SKM-1 (cell line): ENCODE results near the gene CDC42BPB.

ENCODE experiments used
- DNase-seq: peaks from one replicate; lab custom pipeline; 2025; ENCODE audit not compliant: unreplicated experiment; lab: John Stamatoyannopoulos, UW

Gene CDC42BPB

DNA sequence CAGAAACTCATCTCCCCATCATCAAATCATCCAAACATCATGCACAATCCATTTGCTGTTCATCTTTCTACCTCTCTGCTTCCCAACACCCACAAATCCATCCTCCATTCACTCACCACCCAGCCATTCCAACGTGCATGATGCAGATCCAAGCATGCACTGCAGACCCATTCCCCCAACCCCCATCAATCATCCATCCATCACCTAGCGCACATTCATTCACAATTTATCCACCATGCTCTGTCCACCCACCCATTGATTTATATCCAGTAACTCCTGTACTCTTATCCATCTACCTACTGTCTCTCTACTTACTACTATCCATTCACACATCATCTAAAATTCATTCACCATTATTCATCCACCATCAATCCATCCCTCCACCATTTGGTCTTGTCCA is 138.9 kb downstream of the CDC42BPB start:
- no peak for DNase-seq

DNA sequence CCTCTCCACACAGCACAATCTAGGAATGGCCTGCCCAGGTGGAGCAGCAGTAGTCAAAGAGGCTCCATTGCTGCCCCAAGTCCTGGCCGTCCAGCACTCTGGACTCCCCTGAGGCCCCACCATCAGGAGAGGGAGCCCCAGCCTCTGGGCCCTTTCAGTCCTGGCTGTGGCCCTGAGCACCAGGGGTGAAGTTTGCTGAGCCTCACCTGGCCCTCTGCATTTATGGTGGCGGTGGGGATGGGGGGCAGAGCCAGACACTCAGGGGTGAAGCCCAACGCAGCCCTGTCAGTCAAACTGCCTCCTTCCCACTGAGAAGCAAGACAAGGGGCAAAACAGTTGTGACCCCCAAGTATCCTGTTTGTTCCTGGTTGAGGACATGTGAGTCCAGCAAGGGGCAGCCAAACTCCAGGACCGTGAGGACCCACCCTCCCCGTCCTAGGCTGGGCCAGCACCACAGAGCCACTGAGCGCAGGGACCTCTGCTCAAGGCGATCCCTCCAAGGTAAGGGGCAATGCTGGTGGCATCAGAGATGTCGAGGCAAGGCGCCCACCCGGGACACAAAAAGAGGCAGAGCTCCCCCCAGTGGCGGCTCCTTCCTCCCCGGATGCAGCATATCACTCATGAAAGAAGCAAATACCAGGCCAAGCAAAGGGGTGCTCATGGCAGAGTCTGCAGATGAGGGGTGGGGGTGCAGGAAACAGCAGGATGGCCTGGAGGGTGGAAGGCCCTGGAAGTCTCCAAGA is 139.7 kb downstream of the CDC42BPB start:
- no peak for DNase-seq

DNA sequence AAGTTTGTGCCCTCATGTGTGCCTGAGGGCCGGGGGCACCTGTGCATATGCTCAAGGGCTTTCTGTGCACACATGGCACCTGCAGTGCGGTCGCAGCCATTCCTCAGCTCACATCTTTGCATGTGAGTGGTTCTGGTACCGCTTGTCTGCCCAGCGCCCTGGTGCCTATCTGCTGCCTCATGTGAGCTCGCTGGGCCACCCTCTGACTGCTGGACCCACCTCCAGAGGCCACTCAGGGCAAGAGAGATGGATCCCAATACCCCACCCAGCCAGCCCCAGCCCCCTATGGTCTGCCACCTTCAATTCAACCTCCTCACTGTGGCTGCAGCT is 140.3 kb downstream of the CDC42BPB start:
- no peak for DNase-seq

DNA sequence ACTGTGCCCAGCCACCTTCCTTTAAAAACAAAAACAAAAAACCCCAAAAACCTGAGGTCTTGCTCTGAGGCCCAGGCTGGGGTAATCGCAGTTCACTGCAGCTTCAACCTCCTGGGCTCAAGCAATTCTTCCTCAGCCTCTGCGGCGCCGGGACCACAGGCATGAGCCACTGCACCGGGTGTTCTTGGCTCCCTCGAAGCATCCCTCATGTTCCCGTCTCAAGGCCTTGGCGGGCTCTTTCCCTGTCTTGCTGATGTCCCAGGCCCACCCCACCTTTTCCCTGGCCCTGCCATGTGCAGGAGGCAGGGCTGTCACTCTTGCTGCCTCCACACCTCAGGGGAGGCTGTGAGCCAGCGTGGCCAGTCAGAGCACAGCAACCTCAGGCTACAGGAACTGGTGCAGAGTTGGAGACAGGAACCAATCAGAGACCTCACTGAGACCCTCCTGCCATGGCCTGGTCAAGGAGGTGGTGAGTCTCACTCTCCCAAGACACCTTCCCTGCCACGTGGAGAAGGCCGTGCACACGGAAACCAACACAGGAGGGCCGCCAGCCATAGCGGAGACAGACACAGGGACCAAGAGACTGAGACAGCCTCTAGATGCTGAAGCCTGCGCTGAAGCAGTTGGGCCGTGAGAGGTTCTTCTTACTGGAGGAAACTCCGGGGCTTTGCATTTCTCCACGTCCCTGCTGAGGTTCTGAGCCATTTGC is 140.8 kb downstream of the CDC42BPB start:
- DNase-seq = no peak

DNA sequence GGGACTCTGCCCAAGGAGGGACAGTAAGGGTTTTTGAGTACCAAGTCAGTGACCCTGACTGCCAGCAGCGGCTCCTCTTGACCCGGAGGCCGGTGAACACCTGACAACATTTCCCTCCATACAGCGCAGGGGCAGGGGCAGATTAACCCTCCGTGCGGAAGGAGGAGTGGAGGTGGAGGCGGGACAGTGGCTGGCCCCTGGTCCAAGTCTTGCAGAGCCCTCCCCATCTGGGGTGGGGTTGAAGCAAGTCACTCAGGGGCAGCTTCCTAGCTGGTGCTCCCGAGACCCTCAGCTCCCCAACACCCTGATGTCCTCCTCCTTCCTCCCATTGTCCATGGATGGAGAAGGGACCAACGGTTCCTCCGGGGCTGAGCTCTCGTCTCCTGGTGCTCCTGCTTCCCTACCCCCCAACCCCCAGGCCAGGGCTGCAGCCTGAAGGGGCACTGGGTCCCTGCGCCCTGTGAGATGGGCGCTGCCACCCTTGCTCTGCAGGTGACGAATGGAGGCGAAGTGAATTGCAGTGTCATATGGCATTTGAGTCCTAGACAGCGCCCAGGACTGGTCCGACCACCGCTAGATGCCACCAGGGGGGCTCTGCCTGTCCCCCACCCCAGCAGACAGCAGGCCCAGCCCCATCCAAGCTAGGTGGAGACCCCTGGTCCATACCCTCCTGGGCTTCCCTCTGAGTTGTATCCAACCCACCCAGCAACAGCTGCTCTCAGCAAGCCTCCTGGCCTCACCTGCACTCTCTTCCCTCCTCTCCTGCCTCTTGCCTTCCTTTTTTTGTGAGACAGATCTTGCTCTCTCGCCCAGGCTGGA is 141.8 kb downstream of the CDC42BPB start:
- DNase-seq = no peak

DNA sequence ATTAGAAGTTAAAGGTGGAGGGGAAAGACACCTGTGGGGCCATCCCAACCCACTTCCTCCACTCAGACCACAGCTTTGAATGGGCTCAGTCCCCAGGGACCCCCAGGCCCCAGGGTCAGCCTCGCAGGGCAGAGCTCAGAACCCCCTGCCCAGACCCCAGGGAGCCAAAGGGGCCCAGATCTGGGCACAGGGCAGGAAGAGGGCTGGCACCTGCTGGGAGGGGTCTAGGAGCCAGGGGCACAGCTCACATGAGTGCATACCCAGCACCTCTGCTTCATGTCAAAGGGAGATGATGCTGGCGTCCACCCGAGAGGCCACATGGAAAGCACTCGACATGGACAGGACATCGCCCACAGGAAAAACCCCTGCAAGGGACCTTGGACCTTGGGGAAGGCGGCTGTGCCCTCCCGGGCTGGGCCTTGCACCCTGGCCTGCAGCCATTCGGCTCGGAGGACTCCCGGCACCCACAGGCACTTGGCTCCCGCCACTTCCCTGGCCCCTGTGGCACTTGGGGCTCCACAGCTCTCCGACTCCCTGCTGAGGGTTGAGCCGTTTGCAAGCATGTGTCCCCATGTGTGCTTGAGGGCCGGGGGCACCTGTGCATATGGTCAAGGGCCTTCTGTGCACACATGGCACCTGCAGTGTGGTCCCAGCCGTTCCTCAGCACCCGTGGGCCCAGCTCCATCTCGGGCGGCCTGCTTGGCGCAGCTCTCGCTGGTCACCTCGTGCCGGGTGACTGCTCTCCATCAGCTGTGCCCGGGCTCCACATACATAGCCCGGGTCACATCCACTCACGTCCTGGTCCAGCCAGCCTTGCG is 142.7 kb downstream of the CDC42BPB start:
- DNase-seq = no peak

DNA sequence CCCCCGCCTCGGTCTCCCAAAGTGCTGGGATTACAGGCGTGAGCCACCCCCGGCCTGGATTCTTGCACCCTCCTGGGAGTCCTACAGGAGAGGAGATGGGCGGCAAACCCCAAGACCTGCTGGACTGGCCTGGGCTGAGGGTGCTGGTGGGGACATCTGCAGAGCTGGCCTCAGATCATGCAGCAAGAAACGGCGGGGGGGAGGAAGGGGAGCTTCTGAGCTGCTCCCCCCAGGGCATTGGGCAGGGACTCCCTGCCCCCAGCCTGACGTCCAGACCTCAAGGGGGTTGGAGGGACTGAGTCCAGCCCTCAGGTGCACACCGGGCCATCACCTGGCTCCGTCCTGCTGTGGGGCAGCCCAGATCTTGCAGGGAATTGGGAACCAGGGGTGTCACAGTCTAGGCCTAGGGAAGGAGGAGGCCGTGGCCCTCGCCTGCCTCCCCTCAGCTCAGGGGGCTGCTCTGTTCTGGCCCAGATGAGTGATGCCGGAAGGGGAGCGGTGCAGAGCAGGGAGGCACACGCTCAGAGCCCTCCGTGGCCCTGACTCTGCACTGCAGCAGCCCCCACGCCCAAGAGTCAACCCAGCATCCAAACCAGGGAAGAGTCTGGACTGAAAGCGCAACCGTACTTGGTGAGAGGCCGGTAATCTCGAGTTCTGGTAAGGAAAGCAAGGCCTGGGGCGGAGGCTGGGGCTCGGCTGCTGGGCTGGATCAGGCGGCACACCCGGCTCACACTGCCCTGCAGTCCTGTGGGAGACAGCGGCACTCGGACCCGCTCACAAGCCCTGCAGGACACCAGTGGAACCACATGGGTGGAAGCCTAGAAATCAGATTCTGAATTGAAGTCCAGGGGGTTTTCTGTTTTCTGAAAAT is 143.8 kb downstream of the CDC42BPB start:
- no peak for DNase-seq

DNA sequence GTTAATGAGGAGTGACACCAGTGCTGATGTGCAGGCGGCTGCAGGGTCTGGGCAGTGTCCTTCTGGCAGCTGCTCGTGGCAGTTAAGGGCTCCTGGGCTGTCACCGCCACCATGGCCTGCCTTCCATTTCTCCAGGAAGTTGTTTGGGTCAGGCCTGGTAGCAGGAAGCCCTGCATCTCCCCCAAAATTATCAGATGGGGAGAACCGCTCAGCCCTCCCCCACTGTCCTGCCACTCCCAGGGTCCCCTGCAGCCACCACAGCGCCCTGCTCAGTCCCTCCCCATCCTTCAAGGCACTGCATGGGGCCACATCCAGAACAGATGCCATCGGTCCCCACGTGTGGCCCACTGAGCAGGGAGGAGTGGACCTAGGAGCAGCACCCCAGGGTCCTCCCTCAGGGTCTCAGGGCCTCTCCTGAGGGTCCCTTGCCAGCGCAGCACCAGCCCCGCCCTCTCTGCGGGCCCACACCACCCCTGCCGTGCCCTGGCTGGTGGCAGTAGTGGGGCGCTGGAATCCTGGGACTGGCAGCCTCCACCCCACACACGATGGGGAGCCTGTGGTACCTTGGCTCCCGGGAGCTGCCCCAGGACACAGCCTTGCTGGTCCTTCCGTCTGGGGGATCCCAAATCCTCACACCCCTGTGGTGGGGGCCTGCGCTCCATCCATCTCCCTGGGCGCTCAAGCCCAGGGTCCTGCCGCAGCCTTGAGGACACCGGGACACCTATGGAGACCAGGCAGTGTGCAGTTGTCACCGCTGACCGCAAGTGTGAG is 145.2 kb downstream of the CDC42BPB start:
- DNase-seq = no peak

DNA sequence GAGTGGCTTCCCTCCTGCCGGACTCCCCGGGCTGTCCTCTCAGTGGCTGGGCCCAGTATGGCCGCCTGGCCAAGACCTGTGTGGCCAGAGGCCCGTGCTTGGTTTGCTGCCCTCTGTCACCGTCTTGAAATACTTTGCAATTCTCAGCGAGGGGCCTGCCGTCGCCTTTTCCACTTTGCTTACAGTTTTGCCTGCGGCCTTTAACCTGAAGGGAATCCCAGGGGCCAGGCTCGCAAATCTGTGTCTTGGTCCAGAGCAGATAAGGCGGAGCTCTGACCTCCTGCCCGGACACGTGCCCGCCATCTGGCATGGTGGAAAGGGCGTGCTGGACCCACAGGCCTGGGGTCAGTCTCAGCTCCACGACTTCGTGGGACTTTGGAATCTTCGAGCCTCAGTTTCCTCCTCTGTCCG is 145.8 kb downstream of the CDC42BPB start:
- no peak for DNase-seq

DNA sequence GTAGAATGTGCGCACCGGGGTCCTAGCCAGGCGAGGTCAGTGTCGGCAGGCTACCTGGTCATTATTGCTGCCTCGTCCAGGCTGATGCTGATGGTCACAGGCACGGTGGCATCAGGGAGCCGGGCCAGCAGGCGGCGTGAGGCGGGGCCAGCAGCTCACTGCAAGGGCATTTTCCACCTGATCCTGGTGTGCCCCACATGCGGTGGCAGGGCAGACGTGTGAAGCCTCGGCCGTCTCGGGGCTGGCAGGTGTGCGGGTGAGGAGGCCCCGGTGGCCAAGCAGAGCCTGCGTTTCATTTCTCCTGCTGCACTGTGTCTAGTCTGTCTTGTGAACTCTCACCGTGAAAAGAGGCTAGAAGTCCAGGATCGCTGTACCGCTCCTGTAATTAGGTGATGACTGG is 146.9 kb downstream of the CDC42BPB start:
- DNase-seq = no peak

DNA sequence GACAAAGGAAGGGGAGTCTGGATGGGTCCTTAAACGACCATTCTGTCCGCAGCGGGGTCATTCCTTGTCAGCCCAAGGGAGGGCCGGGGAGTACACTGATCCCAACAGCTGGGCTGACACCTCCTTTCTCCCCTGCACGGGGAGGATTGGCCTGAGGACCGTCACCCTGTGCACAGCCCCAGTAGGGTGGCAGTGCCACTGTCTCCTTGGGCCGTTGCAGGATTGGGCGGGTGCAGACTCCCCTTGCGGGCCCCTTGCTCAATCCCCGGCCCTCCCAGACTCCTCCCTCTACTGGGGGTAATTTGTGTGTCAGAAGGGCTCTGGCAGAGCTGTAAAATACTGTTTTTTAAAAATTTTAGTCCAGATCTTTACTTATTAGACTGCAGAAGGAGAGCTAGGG is 147.4 kb downstream of the CDC42BPB start:
- no peak for DNase-seq

DNA sequence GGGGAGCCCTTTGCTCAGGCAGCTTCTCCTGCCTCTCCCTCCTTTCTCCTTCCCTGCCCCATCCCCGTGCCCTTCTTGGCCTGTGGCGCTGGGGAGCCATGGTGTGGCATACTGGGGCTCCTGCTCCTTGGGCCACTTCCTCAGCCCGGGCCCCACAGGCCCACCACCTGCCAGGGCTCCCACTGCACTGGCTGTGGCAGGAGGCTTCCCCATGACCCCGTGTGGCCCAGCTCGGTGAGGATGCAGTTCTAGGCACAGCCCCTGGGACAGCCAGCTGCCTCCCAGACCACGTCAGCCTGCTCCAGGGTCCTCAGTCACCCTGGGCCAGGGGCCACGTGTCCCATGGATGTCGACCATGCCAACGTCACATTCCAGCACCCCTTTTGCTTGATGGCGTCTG is 147.9 kb downstream of the CDC42BPB start:
- DNase-seq = no peak

DNA sequence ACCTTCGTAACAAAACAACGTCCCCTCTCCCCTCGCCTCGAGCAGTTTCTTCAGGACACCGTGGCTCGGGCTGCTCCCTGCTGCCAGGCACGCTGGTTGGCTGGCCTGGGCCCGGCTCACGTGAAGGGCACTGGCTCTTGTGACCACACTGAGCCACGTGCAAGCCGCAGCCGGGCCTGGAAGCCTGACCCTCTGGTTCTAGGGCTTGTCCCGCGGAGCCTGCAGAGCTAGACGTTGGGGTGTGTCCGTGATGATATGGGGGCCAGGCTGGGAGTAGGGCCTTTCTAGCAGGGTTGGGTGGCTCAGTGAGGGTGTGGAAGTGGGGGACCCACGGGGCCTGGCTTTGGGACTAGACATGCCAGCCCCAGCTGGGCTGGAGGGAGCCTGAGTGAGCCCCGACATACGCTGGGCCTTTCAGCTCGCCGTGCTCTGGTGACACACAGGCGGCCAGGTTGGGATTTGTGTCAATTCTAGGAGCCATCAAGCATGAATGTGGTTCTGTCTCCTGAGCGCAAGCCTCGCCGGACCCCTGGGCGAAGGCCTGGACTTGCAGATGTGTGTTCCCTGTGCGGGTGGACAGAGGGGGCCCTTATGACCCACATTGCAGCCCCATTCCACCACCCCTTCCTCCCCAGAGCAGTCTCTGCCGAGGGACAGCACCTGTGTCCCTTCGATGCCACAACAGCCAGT is 148.4 kb downstream of the CDC42BPB start:
- no peak for DNase-seq

DNA sequence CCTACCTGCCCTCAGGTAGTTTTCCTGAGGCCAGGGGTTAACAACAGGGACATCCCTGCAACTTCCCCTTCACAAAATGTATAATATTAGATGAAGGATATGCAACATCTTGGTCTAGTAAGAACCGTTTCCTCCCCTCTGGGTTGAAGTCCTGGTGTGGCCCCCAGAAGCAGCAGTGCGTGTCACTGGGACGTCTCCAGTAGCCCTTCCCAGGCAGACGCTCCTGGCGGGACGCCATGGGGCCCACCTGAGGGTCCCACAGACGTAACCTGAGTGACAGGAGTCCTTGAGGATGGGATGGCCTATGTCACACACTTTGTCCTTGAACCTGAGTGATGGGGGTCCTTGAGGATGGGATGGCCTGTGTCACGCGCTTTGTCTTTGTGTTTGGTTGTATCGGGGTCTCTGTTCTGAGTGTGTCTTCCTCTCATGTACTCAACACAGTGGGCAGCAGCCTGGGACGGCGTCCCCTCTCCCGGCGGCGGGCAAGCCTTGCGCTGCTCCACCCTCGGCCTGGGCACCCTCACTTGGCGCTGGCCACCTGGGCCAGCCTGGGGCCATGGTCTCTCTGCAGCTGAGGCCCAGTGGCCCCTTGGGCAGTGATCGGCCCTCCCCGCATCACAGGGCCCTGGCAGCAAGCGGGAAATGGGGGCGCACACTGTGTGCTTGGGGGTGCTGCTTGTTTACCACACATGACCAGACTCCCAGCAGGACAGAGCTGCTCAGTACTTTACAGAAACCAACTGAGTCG is 149.2 kb downstream of the CDC42BPB start:
- no peak for DNase-seq

DNA sequence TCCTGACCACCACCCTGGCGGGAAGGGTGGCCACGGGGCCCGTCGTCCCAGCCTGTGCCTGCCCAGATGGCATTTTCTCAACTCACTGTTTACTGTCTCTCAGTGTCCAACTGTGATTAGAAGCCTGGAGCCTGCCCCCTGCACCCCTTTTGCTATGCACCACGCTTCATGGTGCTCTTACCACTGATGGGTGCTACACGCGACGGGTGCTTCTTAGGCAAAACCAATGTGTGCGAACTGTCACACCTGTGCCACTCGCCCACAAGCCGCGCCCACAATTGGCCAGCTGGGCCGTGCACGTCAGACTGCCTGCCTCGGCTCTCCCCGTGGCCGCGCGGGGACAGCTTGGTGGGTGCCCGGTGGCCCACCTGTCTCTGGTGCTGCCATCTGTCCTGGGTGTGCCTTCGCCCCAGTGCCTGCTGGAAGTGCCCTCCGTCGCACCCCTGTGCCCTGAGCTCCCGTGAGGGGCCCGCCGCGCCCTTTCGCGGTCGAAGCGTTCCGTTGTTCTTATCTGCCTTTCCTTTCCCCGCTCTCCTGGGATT is 150.0 kb downstream of the CDC42BPB start:
- DNase-seq = no peak

DNA sequence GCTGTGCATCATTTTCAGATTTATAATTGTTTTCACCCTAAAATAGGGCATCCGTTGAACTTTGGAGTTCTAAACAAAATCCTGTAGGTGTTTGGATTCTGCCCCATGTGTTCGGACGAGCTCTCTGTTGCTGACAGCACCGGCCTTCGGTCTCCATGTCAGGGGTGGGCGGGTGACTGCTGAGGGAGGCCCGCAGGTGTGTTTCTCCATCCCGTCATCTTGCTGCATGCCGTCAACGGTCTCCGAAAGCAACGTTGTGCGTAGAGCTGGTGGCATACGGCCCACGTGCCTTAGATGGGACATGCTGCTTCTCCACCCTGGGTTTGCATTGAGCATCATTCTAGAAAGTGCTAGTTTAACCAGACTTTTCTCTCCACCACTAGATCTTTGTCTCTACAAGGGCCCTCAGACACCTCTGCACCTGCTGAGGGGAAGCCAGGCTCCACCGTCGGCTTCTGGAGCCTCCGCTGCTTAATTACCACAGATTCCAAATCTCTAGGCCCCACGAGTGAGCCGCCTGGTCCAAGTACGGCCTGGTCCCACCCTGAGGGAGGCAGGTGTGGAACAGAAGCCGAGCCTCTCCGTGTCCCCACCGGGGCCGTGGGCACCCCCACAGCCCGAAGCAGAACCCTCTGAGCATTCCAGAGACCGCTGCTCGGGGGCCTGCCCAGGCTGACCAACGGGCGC is 150.6 kb downstream of the CDC42BPB start:
- no peak for DNase-seq
